H1 (cell line): ENCODE results near the gene SSH2.

Experiments used
- ATF2 ChIP-seq: IDR thresholded peaks from 2 replicates; pipeline ENCODE4 v1.6.1; 2012; ENCODE audit warnings: low read length, inconsistent platforms
- CREB1 ChIP-seq: IDR thresholded peaks from 2 replicates; pipeline ENCODE4 v1.6.1; 2012; ENCODE audit warnings: inconsistent platforms
- EZH2 ChIP-seq: fragments of 200-600 bp; sonication (generic); IDR thresholded peaks from 2 replicates; pipeline ENCODE4 v1.7.1; 2012; ENCODE audit warnings: low read depth, mild to moderate bottlenecking, moderate library complexity, low read length, inconsistent platforms; ENCODE audit not compliant: severe bottlenecking
- FOSL1 ChIP-seq: IDR thresholded peaks from 2 replicates; pipeline ENCODE4 v1.6.1; 2011; ENCODE audit warnings: mild to moderate bottlenecking, low read depth, low read length, moderate library complexity; ENCODE audit not compliant: insufficient read depth
- POLR2A ChIP-seq, 2 experiments: IDR thresholded peaks; 1 replicate in 1 of 2; 2 replicates in 1 of 2; pipeline ENCODE4 v1.6.1; 2011; ENCODE audit warnings: low read depth in 2 of 2, low read length in 2 of 2, mild to moderate bottlenecking in 2 of 2; ENCODE audit errors: control extremely low read depth in 1 of 2
- POLR2AphosphoS5 ChIP-seq: IDR thresholded peaks from 2 replicates; pipeline ENCODE4 v1.6.1; 2011; ENCODE audit warnings: low read depth, low read length
- RFX5 ChIP-seq: IDR thresholded peaks from 2 replicates; pipeline ENCODE4 v1.6.1; 2011; ENCODE audit warnings: low read depth, low read length, improper control_type of control experiment, borderline replicate concordance
- SAP30 ChIP-seq: fragments of 300-600 bp; sonication (generic); IDR thresholded peaks from 2 replicates; pipeline ENCODE4 v1.7.1; 2012; ENCODE audit warnings: low read length, moderate library complexity, mild to moderate bottlenecking, inconsistent platforms; ENCODE audit not compliant: insufficient read depth, insufficient replicate concordance
- SIN3A ChIP-seq, 2 experiments: IDR thresholded peaks in 1 of 2; conservative IDR thresholded peaks in 1 of 2; 2 replicates each; pipeline ENCODE4 v1.6.1; 2011 to 2012; ENCODE audit warnings: low read length in 2 of 2, improper control_type of control experiment in 1 of 2, low read depth in 1 of 2, mild to moderate bottlenecking in 1 of 2
- SIX5 ChIP-seq: IDR thresholded peaks from 2 replicates; pipeline ENCODE4 v1.6.1; 2011; ENCODE audit warnings: mild to moderate bottlenecking, low read depth, low read length
- TAF7 ChIP-seq: optimal IDR thresholded peaks from 2 replicates; pipeline ENCODE3; 2011; ENCODE audit warnings: low read depth, mild to moderate bottlenecking, inconsistent platforms, low read length, moderate library complexity, borderline replicate concordance
- USF2 ChIP-seq: IDR thresholded peaks from 2 replicates; pipeline ENCODE4 v1.6.1; 2011; ENCODE audit warnings: low read length, improper control_type of control experiment
- TF ChIP-seq, protein P1 (sequence below), 3 experiments: IDR thresholded peaks; 1 replicate in 2 of 3; 2 replicates in 1 of 3; pipeline versions ENCODE4 v1.5.1 to v1.6.1; 2011; ENCODE audit warnings: low read length in 3 of 3, mild to moderate bottlenecking in 3 of 3, inconsistent platforms in 2 of 3, low read depth in 1 of 3, moderate library complexity in 1 of 3; ENCODE audit not compliant: insufficient read depth in 1 of 3; ENCODE audit errors: control extremely low read depth in 1 of 3

DNA sequence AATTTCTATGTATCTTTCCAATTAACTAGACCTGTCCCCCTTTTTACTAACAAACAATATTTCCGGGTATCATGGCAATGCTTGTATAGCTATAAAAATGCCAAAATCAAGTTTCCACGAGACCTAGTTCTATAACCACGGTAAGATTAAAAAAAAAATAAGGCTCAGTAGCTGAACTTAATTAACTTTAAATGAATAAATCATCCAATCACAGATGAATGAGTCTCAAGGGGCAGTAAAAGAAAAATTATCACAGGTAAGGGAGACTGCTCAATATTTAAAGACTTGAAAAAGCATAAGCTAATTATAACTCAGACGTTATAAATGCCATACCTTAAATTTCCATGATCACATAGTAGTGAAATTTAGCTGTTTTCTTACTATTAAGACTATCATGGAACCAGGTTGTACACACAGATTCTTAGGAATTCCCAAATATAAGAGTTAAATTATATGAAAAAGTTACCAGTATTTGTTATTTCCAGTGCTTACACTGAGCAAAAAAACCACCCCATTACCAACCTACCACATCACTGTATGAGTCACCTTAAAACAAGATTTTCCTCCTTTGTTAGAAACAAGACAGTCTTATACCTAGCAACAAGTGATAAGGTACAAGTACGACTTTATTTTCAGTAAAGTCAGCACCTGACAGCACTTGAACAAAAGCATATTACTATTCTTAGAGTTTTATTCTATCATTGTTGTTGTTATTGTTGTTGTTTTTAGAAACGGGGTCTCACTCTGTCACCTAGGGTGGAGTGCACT, 20.6 kb downstream of the SSH2 start:
- TF ChIP-seq, protein P1, sequence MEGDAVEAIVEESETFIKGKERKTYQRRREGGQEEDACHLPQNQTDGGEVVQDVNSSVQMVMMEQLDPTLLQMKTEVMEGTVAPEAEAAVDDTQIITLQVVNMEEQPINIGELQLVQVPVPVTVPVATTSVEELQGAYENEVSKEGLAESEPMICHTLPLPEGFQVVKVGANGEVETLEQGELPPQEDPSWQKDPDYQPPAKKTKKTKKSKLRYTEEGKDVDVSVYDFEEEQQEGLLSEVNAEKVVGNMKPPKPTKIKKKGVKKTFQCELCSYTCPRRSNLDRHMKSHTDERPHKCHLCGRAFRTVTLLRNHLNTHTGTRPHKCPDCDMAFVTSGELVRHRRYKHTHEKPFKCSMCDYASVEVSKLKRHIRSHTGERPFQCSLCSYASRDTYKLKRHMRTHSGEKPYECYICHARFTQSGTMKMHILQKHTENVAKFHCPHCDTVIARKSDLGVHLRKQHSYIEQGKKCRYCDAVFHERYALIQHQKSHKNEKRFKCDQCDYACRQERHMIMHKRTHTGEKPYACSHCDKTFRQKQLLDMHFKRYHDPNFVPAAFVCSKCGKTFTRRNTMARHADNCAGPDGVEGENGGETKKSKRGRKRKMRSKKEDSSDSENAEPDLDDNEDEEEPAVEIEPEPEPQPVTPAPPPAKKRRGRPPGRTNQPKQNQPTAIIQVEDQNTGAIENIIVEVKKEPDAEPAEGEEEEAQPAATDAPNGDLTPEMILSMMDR (IDR thresholded peaks at IDR 0.05; ENCODE audit: control extremely low read depth in 1 of 3, insufficient read depth in 1 of 3, low read depth in 1 of 3, low read length in 3 of 3) = no peak
- TF ChIP-seq USF2 (no peak), TAF7 (no peak), POLR2A (IDR thresholded peaks at IDR 0.05; ENCODE audit: control extremely low read depth in 1 of 2, low read depth in 2 of 2, low read length in 2 of 2) (no peak), ATF2 (no peak), SIN3A (conservative IDR thresholded peaks at IDR 0.05 in 1 of 2, IDR thresholded peaks at IDR 0.05 in 1 of 2; ENCODE audit: low read depth in 1 of 2, low read length in 2 of 2) (no peak), EZH2 (no peak), SIX5 (no peak), FOSL1 (no peak), POLR2AphosphoS5 (no peak), CREB1 (no peak), SAP30 (no peak), RFX5 (no peak)
